ENCODE data around the gene C2CD2.
A peak's percentile ranks its signal among the peaks of the same experiment; 100 is the strongest.

- peak in 1 of 2 donors; percentile 59 for TF ChIP-seq POLR2A (IDR thresholded peaks at IDR 0.05)
- no peak for TF ChIP-seq CTCF (IDR thresholded peaks at IDR 0.05)
These were observed 48.7 kb upstream of the C2CD2 start for GRCh38 chr21:42002421-42002958.

Data from adrenal gland (tissue), 5 donors.